Activated effector memory CD4-positive, alpha-beta T cell treated with Interleukin-2 at 50 U/mL for 16 hours (primary cell): ENCODE data around the gene FGFR3.

ENCODE experiments used
- DNase-seq: peaks from one replicate; pipeline ENCODE4 v3.0.0-alpha.2; 2020

FGFR3 gene

DNA sequence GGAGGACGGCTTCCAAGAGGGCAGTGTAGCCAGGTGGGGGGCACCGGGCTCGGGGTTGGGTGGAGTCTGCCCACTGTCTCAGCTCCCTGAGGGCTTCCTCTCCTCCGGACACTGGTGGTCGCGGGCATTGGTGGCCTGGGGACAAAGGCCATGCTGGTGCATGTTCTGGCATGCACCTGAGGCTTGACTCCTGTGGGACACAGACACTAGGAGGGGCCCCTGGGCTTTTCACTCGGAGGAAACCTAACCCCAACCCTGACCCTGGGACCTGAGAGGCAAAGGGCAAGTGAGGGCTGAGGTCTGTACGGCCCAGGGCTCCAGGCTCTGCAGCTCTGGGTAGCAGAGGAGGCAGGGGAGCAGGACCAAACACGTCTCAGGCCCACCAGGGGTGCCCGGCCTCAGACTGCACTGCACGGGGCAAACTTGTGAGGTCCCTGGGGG, 22.3 kb upstream of the FGFR3 start:
- DNase-seq, result no peak

DNA sequence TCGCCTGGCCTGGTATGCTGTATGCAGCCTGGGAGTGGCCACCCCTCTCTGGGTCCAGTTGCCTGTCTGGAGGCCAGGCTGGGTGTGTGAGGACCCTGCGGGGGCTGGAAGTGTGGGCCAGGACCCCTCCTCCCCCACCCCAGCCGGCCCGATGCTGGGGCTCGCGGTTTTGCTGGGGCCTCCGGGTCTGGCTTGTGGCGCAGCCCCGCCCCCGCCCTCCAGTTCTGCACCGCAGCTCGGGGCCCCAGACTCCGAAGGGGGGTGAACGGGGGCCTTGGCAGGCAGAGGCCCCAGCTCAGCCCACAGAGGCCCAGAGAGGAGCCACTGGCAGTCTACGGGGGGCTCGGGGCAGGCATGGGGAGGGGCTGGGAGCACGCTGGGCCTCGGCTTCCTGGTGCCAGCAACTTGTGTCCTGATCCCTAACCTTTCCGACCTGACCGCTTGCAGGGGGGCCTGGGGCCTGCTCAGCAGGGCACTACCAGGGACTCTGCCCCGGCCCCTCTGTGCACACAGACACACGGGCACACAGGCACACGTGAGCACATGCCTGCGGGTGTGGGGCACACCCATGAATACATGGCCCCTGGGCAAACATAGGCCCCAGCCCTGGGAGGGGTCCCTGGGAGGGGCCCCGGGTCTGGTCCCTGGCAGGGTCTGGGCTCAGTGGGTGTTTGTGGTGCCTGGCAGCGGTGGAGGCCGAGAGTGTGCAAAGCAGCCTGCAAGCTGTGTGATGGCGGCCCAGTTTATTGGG, 21.4 kb upstream of the FGFR3 start:
- no peak for DNase-seq

DNA sequence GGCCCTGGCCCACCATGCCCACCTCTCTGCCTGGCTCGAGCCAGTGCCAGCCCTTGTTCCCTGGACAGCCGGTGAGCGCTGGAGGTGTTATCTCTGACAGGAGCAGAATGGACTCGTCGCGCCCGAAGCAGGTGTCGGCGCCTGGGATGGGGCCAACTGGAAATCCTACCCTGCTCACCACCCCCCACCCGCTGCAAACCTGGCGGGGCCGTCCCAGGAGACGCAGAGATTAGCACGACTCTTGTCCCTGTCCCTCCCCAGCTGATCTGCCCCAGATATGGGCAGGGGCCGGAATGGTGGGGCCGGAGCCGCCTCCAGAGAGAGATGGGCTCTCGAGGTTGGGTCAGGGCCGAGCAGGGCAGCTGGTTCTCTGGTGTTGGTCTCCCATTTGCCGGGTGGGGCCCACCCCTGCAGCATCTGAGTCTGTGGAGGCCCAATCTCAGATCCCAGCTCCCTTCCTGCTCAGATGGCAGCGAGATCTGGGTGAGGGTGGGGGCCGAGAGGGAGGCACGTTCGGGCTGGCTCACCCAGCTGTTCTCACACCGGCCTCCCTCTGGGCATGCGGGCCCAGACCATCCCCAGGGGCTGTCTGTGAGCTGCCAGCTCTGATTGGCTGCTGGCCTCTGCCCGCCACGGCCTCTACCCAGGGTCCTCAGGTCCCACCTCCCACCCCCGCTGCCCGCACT, 20.1 kb upstream of the FGFR3 start:
- no peak for DNase-seq

DNA sequence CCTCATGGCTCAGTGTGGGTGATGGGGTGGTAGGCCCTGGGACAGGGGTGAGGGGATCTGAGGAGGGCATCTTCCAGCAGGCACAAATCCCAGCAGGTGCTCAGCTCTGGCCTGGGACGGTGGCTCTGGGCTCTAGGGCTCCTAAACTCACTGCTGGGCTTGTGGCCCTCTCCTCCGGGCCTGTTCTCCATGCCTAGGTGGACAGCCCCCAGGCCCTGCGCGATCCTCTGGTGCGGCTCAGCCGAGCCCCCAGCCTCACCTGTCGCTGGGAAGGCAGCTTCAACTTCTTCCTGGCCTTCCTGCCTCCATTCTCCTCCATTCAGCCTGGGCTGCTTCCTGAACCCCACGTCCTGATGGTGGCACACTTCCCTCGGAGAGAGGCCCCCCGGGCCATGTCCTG, 19.3 kb upstream of the FGFR3 start:
- DNase-seq, result no peak

DNA sequence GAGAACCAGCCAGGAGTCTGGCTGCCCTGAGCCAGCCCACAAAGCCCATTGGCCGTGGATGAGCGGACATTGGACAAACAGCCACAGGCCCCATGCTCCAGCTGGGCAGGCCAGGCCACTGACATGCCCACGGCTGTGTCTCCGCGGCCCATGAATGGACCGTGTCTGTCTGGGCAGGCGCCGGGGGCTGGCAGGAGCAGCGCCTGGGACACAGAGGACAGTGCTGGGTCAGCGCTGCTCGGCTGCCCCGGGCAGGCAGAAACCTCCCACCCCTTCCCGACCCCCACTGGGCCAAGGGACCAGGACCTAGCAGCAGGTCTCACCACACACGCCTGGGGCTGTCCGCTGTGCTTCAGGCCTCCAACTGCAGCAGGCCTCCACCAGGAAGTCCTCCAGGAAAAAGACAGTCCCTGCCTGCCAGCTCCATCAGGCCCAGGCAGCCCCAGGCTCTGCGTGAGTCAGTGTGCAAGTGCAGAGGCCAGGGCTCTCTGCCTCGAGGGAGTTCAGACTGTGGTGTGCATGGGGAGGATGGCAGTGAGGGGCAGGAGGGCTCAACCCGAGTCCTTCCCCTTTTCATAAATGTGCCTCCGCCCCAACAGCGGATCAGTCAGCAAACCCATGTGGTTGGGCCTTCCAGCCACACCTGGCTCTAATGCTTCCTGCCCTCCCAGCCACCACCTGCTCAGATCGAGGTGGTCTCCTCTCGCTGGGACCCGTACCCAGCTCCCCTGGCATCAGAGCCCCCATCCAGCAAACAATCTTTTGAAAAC, 17.2 kb upstream of the FGFR3 start:
- no peak for DNase-seq

DNA sequence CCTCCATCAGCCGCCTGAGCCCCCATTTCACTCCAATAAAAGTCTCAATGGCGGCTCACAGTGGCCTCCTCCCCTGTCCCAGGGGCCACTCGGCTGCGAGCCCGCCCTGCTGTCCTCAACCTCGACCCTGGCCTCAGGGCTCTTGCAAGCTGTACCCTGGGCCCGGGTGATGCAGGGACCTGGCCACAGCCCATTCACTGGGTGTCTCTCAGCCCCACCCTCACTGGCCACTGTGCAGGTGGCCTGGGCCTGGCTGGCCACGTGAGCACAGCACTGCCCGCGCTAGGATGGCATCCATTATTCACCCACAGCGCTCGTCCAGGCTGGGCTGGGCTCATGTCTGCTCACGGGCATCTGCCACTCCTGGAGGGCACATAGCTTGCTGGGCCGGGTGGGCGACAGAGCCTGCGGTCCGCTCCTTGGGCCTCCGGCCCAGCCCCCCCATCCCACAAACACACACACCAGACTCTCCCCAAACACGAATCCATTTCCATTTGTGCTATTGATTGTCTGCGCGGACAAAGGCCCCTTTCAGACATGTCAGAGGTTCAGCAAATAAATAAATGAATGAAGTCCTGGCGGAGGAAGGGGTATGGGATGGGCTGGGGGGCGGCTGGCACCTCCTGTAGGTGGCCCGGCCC, 16.5 kb upstream of the FGFR3 start:
- DNase-seq, result no peak

DNA sequence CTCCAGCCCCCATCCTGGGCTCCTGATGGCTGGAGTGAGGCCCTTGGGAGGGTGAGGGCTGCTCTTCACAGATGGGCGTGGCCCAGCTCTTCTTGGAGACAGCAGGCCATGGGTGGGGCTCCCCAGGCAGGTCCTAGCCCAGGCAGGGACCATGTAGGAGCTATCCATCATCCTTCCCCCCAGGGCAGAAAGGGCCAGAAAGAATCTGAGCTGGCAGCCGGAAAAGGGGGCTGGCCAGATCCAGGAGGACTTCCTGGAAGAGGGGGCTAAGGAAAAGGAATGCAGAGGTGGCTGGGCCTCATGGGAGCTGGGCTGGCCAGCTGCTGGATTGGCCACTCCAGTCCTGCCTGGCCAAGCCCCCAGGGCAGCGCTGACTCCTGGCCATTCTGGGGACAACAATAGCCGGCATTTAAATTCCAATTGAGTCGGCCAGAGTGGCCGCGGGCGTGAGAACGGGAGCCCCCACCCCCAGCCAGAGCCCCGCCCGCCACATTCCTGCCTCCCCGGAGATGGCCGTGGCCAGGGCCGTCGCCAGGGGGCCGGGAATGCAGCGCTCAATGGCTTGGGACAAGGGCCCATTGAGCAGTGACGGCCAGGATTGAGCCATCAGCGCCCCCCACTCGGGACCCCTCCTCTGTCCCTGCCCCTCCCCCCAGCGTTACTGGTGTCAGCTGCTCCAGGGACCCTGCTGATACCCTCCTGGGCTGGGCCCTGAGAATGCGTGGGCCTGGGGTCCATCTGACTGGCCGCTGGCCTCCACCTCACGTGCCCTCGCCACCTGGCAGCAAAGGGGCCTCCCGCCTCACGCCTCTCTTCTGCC, 15.1 kb upstream of the FGFR3 start:
- DNase-seq, result no peak

DNA sequence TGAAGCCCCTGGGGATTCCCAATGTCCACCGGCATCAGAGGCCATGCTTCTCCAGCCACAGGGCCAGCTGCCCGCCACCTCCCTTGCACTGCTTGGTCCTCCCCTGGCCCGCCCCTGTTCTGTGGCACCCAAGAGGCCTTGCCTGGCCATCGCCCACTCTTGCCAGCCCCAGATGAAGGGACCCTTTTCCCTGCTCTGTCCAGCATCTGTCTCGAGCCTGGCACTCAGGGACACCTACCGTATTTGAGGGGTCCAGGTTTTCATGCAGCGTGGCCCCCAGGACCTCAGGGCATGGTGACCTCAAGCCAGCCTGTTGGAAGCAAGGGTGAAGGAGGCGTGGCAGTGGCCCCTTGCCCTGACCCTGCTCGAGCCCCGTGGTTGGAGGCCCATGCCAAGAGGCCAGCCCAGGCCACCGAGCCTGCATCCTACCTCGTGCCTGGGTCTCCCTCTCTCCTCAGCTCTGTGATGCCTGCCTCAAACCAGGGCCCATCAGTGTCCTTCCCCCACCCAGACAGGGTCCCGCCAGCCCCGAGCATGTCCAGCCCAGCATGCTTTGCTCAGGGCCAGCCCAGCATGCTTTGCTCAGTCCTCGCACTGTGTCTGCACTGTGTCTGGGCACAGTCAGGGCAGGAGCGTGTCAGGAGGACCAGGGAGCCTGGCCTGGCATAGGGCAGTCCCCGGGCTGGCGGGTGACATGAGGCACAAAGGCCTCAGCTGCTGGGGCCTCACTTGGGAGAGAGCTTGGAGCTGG, 14.3 kb upstream of the FGFR3 start:
- no peak for DNase-seq

DNA sequence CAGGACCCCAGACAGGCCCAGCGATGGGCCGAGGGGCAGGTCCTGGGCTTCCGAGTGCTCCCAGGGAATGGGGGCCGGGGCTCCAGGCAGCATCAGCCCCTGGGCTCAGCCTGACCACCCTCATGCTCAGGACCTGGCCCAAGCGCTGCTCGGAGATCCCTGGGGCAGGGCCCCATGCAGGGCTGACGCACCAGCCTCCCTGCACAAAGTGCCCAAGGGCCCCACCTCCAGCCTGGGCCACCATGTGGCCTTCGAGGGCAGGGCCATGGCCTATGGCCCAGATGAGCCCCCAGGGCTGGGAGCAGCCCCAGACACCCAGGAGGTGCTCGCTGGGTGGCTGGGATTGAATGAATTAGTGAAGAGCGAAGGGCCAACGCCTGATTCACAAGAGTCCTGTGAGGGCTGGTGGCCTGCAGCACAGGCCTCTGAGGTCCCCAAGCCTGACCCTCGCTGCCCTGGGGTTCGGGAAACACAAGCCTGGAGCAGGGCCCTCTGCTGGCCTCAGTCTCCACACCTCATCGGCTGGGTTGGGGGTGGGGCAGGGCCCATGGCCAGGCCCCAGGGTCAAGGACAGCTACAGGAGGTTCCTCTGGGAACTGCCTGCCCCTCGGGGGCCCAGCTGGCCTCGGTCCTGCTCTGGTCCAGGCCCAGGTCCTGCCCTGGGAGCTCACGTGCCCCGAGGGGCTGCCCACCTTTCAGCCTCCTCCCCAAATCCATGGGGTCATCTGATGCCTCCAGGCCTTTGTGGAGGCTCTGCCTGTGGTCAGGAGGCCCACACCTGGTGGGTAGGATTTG, 13.3 kb upstream of the FGFR3 start:
- DNase-seq, result no peak

DNA sequence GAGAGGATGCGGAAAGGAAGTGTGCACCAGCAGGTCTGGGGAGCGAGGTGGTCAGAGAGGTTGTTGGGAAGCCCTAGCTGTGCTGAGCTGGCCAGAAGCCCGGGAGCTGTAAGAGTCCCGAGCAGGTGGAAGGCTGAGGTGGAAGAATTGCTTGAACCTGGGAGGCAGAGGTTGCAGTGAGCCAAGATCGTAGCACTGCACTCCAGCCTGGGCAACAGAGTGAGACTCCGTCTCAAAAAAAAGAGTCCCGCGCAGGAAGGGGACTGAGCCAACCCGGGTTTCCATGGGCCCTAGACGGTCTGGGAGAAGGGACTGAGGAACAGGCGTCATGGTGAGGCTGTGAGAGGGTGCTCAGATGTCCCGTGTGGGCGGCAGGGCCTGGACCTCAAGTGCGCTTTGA, 12.7 kb upstream of the FGFR3 start:
- DNase-seq, result no peak

DNA sequence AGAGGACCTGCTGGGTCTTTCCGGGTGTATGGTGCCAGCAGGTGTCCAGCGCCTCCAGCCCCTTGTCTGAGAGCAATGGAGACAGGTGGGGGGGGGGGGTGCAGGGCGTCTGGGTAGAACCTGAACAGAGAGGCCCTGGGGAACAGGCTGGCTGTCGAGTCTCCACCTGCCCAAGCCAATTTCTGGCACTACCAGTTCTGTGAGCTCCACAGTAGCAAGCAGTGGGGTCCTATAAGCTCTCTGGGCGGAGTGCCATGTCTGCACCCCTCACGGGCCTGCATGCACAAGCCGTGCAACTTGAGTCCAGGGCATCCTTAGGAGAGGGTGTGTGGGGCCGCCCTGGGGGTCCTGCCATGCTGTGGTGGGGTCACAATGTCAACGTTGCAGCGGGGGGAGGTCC, 10.1 kb upstream of the FGFR3 start:
- no peak for DNase-seq

DNA sequence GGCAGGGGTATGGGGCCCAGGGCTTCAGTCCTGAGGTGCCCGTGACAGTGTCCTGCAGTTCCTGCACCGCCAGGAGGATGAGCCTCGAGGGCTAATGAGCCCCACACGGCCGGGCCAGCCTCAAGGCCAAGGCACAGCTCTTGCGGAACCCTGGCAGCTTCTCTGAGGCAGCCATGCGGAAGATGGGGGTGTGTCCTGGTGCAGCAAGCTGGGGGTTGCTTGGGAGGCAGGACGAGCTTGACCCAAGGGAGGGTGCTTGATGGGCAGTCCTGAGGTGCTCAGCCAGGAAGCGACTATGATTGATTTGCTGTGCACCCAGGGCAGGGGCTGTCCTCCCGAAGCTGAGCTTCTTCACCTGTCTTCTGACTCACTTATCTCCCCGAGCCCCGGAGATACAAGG, 9.1 kb upstream of the FGFR3 start:
- no peak for DNase-seq

DNA sequence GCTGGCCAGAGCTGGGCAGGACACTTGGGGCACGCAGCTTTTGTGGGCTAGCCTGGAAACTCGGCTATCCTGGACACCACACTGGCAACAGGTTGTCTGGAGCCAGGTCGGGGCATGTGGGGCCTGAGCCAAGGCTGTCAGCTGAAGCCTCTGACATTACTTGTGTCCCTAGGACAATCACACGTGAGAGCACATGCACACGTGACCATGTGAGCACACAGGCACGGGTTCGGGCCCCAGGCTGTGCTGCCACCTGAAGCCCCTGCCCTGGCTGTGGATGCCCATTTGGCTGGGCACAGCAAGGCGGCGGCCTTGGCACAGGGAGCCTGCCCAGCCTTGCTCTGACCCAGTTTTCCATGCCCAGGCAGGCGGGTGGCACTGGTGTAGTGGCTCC, 8.7 kb upstream of the FGFR3 start:
- no peak for DNase-seq

DNA sequence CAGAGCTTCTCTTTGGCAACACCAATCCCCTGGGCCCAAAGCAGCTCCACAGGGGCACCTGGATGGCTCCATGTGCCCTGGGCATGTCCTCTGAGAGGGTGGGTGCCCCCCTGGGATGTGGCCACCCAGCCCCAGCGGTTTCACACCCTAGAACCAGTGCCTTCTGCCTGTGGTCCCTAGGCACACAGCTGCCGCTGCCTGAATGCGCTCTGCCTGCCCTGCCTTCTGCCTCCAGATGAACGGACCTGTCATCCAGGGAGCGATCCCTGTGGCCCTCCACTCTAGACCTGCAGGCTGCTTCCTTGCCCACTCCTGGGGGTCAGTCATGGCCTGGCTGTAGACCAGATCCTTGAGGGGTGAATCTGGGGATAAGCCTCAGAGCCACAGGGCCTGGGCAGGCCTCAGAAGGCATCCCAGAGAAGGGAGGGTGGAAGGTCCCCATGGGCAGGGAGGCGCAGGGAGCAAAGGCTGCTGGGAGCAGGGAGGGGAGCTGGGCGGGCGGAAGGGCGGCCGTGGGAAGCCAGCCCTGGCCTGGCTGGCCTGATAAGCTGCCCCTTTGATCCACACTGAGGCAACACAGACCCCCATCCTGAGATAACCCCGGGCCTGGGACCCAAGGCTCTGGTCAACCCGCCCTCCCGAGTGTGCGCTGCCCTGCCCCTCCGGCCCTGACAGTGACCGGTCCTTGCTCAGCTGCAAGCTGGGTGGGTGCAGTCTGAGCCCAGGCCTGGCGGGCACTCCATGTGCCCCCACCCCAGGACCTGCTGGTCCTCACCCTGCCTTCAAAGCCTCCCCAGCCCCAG, 8.1 kb upstream of the FGFR3 start:
- no peak for DNase-seq

DNA sequence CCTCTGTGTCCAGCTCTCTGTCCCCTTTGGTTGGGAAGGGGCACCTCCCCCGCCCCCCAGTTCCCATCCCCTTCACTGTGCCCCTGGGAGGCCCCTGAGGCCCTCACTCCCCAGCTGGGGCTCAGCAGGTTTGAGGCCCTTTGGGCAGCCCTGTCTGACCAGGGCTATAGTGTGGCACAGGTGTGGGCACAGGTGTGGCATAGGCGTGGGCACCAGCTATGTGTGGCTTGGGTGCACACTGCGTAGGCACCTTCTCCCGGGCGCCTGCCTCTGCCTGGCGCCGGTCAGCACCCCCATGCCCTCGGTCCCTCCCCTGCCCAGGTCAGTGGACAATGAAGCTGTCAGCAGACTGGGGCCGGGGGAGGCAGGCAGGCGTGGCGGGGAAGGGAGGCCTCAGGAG, 7.5 kb upstream of the FGFR3 start:
- DNase-seq, result no peak

DNA sequence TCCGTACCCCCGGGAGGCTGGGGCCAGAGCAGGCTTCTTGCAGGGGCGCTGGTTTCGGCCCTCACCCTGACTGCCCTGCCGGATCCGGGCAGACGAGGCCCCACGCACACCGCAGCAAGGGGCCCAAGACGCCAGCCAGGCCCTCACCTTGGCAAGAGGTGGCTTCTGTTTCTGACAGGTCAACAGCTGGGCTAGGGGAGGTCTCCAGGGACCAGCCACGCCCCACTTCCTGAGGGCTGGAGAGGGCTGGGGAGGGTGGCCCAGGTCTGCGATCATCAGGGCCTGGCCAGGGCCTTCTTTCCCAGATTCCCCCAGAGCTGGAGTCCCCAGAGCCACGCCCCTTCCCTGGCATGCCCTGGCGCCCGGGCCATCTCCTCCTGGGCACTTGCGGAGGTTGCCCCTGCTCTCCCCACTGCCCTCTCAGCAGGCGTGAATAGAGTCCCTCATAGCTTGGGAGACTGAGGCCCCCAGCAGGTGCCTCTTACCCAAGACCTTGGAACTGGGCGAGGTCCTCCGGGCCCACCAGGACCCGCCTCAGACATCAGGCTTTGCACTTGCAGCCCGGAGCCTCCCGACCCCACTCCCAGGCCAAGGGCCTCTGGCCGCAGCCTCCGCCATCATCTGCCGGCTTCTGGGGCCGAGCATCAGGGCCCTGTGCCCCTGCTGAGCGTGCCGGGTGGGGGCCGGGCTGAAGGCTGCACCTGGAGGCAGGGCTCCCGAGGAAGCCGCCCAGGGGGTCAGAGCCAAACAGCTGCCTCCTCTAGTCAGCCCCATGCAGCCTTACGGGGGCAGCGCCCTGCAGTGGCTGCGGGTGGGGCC, 6.3 kb upstream of the FGFR3 start:
- DNase-seq, result no peak

DNA sequence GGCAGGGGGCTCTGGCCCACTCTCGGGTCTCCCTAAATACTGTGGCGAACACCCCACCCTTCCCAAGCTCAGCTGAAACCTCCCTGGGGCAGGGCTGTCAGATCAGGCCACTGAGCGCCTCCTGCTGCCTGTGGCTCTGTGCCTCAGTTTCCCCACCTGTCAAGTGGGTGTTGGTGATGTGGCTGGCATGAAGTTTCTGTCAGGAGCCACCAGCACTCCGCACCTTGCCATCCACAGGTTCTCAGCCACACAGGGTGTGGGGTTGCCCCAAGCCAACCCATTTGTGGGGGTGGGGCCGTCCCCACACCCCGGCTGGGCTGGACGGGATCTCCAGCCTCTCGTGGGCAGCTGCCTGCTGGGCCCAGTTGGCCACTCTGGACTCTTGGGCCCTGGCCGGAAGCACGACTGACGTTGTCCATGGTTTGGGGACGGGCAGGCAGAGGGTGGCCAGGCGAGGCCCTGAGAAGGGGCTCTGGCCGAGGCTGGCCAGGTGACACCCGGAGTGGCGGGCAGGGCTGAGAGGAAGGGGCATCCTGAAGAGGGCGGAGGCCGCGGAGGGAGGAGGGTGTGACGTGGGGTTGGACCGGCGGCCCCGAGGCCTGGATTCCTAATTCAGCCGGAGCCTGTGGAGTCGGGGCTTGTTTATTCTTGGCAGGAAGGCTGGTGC, 5.5 kb upstream of the FGFR3 start:
- no peak for DNase-seq

DNA sequence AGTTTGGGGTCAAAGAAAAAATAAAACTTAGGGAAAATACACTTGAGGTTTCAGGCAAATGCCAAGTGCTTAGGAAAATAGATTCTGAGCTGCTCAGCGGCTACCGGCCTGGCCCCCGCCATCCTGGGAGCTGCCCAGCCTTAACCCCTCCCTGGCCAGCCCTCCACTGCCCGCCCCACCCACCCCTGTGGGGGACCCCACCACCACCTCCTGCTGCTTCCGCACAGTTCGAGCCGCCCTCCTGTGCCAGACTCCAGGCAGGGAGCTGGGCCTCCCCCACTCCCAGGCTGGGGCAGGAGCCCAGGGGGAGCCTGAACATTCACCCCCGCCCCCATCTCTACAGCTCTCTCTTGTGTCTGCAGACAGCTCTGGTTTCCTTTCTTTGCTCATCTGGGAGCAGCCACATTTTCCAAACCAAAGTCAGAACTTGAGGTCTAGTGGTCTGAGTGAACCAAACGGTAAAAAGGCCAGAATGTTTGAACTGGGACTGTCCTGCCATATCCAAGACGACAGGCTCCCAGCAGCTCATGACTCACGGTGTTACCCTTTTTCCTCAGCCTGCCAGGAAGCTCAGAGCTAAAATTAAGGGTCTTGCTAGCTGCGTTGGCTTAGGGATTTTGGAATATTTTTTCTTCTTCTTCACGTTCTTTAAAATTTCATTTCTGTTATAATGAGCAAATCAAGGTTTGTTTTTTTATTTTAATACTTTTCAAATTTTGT, 4.7 kb upstream of the FGFR3 start:
- no peak for DNase-seq
